ENCODE measurements around the gene COX20.

DNA sequence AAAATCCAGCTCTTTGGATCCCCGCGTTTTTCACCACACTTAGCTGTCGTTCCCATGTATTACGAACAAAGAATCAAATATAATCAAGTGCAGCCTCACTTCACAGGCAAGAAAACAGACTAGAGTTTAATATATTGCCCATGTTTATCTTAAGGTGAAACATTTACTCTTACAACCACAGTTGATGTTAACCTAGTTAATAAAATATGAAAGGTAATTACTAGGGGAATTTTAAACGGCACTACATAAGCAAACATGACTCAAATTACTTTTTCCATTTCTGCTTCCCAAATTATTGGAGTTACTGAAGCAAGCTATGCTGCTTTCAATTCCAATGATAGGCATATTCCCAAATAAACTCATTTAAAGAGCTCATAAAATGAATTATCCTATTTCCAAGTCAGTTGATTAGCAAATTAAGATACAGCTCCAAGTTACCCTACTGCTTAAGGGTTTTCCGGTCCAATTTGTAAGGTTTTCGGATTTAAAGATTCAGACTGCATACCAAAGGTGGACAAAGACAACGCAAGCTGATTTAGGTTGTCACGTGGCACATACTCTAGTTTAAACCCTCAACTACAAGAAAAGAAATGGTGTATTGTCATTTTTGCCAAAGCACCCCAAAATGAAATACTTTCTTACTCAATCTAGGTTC, 5.9 kb downstream of the COX20 start:
- TF ChIP-seq, protein P1, sequence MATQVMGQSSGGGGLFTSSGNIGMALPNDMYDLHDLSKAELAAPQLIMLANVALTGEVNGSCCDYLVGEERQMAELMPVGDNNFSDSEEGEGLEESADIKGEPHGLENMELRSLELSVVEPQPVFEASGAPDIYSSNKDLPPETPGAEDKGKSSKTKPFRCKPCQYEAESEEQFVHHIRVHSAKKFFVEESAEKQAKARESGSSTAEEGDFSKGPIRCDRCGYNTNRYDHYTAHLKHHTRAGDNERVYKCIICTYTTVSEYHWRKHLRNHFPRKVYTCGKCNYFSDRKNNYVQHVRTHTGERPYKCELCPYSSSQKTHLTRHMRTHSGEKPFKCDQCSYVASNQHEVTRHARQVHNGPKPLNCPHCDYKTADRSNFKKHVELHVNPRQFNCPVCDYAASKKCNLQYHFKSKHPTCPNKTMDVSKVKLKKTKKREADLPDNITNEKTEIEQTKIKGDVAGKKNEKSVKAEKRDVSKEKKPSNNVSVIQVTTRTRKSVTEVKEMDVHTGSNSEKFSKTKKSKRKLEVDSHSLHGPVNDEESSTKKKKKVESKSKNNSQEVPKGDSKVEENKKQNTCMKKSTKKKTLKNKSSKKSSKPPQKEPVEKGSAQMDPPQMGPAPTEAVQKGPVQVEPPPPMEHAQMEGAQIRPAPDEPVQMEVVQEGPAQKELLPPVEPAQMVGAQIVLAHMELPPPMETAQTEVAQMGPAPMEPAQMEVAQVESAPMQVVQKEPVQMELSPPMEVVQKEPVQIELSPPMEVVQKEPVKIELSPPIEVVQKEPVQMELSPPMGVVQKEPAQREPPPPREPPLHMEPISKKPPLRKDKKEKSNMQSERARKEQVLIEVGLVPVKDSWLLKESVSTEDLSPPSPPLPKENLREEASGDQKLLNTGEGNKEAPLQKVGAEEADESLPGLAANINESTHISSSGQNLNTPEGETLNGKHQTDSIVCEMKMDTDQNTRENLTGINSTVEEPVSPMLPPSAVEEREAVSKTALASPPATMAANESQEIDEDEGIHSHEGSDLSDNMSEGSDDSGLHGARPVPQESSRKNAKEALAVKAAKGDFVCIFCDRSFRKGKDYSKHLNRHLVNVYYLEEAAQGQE (IDR thresholded peaks at IDR 0.05; ENCODE audit: low read depth), result no peak
- TF ChIP-seq RAD21 (IDR thresholded peaks at IDR 0.05; ENCODE audit: low read depth) (no peak), NFIC (IDR thresholded peaks at IDR 0.05) (no peak), FOXM1 (IDR thresholded peaks at IDR 0.05; ENCODE audit: borderline replicate concordance, low read depth) (no peak), EP300 (IDR thresholded peaks at IDR 0.05; ENCODE audit: borderline replicate concordance) (no peak), YY1 (IDR thresholded peaks at IDR 0.05; ENCODE audit: low read depth) (no peak), CREB1 (IDR thresholded peaks at IDR 0.05; ENCODE audit: low read depth) (no peak), TEAD4 (IDR thresholded peaks at IDR 0.05) (no peak), TAF1 (IDR thresholded peaks at IDR 0.05; ENCODE audit: low read depth) (no peak), EGR1 (IDR thresholded peaks at IDR 0.05) (no peak), TCF12 (IDR thresholded peaks at IDR 0.05; ENCODE audit: low read depth) (no peak)
- TF ChIP-seq, protein P2, sequence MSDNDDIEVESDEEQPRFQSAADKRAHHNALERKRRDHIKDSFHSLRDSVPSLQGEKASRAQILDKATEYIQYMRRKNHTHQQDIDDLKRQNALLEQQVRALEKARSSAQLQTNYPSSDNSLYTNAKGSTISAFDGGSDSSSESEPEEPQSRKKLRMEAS (IDR thresholded peaks at IDR 0.05), result no peak
- TF ChIP-seq, protein P3, sequence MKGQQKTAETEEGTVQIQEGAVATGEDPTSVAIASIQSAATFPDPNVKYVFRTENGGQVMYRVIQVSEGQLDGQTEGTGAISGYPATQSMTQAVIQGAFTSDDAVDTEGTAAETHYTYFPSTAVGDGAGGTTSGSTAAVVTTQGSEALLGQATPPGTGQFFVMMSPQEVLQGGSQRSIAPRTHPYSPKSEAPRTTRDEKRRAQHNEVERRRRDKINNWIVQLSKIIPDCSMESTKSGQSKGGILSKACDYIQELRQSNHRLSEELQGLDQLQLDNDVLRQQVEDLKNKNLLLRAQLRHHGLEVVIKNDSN (IDR thresholded peaks at IDR 0.05), result no peak
